Urinary bladder (tissue), 4 donors: Measurements from ENCODE around the gene ASTN1. TPM values are rescaled to one million over a fixed set of nuclear protein-coding genes. Genes with fewer than 3 reads are reported as not detected.
A peak's percentile ranks its signal among the peaks of the same experiment; 100 is the strongest.

Source experiments
- DNase-seq: peaks from one replicate; pipeline ENCODE4 v3.0.0-alpha.2; 2015; ENCODE audit errors: extremely low spot score
- H3K27ac ChIP-seq: one replicate; pipeline ENCODE4 v1.5.1; 2013; ENCODE audit warnings: low read depth, mild to moderate bottlenecking, moderate library complexity
- H3K36me3 ChIP-seq: one replicate; pipeline ENCODE4 v1.6.1; 2013; ENCODE audit warnings: mild to moderate bottlenecking, moderate library complexity; ENCODE audit not compliant: insufficient read depth
- H3K4me1 ChIP-seq: one replicate; pipeline ENCODE4 v1.6.1; 2013; ENCODE audit warnings: mild to moderate bottlenecking, moderate library complexity; ENCODE audit not compliant: insufficient read depth
- H3K4me3 ChIP-seq: one replicate; pipeline ENCODE4 v1.5.1; 2013; ENCODE audit warnings: low read depth, low read length
- WGBS: extraction: QIAGEN DNeasy Blood & Tissue Kit; methylation state at CpG from one replicate; pipeline ENCODE4 v1.1.7; 2013; 5-methylcytosine and 5-hydroxymethylcytosine counted together
- polyA plus RNA-seq: library from polyadenylated mRNA; stranded (reverse); fragments of 200-250 nt; gene quantifications from one replicate; pipeline ENCODE4 v1.2.3, GENCODE V29; 2013
- total RNA-seq: library from RNA; depleted of rRNA; stranded (reverse); fragments of >200 nt; gene quantifications from one replicate; pipeline ENCODE4 v1.2.3, GENCODE V29; 2014
- donor health status: healthy with polysubstance abuse.
- donor health status: healthy.

ASTN1 gene
- total and polyA plus RNA-seq, 2 donors: 0.23 to 6.3 TPM

DNA sequence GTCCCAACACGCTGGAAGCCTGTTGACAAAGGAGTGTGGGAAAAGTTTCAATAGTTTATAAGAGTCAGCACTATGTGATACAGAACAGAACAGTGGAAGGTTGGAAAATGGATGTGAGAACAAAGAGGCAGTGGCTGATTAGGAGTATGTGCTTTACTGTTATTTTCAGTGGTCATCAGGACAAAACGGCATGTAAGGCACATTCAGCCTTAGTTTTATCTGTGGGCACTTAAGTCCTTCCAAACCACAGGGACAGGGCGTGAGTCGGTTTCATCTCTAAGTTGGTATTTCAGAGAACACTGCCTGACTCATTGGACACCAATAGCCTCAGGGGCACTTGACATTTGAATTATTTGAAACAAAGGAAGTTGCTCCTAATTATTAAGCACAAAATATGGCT is 306.9 kb downstream of the ASTN1 start:
- WGBS: 67% methylated on average over 4 of the region's 4 CpGs

DNA sequence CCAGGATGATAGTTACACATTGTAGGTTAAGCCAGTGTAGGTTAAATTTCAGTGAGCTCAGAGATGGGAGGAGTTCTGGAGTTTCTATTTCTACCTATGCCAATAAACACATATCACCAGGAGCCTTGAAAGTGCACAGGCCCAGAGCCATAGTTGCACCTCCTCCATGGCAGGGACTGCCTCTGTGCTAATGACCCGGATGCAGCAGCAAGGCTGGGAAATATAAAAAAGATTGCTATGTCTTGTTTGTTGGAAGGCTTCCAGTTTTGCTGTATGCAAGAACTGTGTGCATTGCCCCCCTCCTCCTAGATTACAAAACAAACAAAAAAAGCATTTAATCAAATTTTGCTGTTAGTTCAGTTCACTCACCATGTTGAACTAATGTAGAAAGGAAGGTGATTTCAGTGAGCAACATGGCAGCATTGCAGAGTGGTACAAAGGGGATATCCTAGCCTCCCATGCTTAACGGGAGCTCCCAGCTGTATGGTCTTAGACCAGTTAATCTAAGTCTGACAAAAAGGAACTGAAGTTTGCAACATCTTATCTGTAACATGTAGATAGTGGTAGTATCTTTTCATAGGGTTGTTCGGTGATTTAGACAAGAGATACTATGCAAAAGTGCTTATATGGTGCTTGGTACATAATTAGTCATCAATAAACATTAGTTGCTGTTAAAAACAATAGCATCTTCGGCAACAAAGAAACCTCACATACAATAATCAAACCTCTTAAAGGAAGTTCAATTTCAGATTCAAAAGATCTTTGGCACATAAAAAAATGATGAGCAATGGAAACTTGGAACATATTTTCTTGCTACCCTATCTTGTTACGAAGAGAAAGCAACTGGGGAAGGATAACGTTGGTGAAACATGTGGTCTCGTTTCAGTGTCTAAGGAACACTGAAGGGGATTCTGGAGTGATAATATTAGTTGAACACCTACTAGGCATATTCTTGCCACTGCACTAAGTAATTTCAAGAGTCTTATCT is 309.5 kb downstream of the ASTN1 start:
- WGBS: 61% methylated on average over 7 of the region's 7 CpGs
- no peak for DNase-seq
- H3K27ac ChIP-seq: no peak overlapping the region
- H3K4me3 ChIP-seq: no peak overlapping the region
- H3K4me1 ChIP-seq: no peaks in the 10 kb centered on the region
- H3K36me3 ChIP-seq: no peaks in the 10 kb centered on the region

More for the DNA sequence above, 306.9 kb downstream of the ASTN1 start:
- no peak overlapping the region for H3K4me3 ChIP-seq
- no peaks in the 10 kb centered on the region for H3K36me3 ChIP-seq
- no peak overlapping the region for H3K27ac ChIP-seq
- no peak for DNase-seq
- H3K4me1 ChIP-seq: no peaks in the 10 kb centered on the region

DNA sequence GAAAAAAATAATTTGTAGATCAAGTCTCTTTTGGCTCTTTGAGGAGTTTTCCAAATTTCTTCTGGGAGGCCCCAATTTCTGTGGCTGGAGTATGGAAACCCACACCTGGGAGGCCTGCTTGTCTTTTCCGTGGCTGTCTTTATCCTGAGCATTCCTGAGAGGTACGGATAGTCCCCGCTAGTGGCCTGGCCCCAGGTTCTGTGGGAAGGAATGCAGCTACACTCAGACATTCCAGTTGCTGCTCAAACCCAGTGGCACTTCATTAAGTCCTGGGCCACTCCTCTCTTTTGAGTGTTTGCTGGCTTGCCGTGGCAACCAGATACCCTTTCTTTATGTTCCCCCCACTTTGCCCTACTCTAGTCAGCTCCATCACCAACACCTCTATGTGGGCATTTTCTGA is 310.4 kb downstream of the ASTN1 start:
- DNase-seq: no peak
- Histone ChIP-seq H3K36me3 (no peaks in the 10 kb centered on the region), H3K27ac (no peak overlapping the region), H3K4me3 (no peak overlapping the region), H3K4me1 (no peaks in the 10 kb centered on the region)
- 94% methylated on average over 4 of the region's 4 CpGs for WGBS

DNA sequence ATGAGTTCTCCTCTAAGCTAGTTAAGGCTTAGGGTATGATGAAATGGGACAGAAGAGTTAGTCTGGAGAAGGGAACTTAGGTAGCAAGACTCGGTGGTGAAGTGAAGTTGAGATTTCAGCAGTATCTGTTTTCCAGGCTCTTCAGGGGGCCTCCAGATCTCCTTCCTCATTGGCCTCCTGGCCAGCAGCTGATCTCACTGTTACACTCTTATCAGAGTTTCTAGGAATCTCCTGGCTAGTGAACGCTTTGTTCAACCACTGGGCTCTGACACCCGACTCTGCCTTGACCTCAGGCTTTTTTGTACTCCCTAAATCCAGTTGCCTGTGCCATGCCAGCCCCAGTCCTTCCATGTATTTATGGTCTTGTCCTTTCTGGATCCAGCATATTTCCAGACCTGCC is 311.0 kb downstream of the ASTN1 start:
- WGBS: 68% methylated on average over 3 of the region's 3 CpGs
- no peak for DNase-seq
- H3K27ac ChIP-seq: no peak overlapping the region

DNA sequence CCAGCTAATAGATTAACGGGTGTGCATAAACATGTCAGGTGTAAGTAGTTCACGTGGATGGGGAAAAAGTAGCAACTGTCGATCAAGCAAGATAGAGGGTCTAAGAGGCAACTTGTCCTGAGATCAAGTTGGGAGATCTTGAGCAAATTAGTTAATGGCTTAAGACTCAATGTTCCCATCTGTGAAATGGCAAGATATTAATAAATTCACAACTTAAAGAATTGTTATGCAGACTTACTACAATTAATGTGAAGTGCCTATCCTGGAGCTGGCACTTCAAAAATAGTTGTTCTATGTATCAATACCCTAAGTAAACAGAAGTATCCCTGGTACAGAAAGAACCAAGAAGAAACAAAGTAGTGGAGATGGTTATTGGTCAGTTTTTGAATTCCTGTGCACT is 312.4 kb downstream of the ASTN1 start:
- Histone ChIP-seq H3K4me3 (no peak overlapping the region), H3K36me3 (no peaks in the 10 kb centered on the region), H3K4me1 (no peaks in the 10 kb centered on the region), H3K27ac (no peak overlapping the region)
- DNase-seq: no peak
- WGBS: 89% methylated on average over 3 of the region's 3 CpGs

More for the DNA sequence above, 311.0 kb downstream of the ASTN1 start:
- Histone ChIP-seq H3K4me3 (no peak overlapping the region), H3K4me1 (no peaks in the 10 kb centered on the region), H3K36me3 (no peaks in the 10 kb centered on the region)

DNA sequence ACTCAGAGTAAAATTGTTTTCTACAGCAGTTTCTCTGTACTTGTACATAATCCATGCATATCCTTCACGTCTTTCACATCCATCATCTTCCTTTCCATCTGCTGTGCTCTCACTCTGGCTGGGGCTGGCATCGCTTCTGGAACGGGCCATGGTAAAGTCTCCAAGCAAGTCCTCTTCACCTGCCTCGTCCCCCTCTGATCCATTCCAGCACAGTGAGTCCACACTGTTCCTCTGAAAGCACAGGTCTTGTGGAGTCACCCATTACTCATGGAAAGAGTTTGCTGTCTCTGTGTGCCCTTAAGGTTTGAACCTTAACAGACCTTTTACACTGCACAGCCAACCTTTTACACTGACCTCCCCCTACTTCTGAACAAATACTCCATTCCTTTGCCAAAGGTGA is 313.6 kb downstream of the ASTN1 start:
- no peak overlapping the region for H3K27ac ChIP-seq
- WGBS: 61% methylated on average over 4 of the region's 4 CpGs
- no peaks in the 10 kb centered on the region for H3K36me3 ChIP-seq
- no peak for DNase-seq
- H3K4me1 ChIP-seq: no peaks in the 10 kb centered on the region
- no peak overlapping the region for H3K4me3 ChIP-seq

DNA sequence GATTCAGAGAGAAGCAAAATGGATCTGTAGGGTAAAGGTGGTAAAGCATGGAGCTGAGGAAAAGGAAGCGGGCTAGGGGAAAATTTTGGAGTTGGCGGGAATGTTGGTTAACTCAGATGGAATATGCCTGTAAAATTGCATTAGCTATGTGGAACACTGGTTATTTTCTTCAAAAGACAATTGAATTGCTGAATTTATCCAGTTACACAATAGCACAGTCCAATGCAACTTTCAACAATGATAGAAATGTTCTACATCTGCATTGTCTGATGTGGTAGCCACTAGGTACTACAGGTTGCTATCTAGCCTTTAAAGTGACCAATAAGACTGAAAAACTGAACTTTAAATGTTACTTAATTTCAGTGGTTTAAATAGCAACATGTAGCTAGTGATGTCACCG is 315.2 kb downstream of the ASTN1 start:
- WGBS: 65% methylated on average over 3 of the region's 3 CpGs
- H3K4me1 ChIP-seq: no peaks in the 10 kb centered on the region
- no peak overlapping the region for H3K27ac ChIP-seq
- no peaks in the 10 kb centered on the region for H3K36me3 ChIP-seq
- no peak overlapping the region for H3K4me3 ChIP-seq
- no peak for DNase-seq

DNA sequence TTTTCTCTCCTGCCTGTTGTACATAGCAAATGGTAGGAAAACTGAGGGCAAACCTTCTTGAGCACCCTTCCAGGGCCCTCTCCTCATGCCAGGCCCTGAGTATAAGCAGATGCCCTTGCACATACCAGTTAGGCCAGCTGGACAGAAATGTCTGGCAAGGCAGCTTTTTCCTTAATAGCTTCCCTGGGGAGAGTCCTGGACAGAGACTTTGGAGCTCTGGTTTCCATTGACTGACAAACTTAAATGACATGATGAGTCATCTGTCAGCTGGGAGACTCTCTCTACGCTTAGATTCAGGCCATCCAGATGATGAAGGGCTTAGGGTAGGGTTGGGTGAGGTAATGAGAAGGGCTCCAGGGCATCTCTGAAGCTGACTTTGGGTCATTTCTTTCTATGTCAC is 317.5 kb downstream of the ASTN1 start:
- no peaks in the 10 kb centered on the region for H3K36me3 ChIP-seq
- H3K4me1 ChIP-seq: no peaks in the 10 kb centered on the region
- DNase-seq: no peak
- WGBS: 58% methylated on average over 1 of the region's 1 CpG
- H3K27ac ChIP-seq: no peak overlapping the region
- H3K4me3 ChIP-seq: no peak overlapping the region

DNA sequence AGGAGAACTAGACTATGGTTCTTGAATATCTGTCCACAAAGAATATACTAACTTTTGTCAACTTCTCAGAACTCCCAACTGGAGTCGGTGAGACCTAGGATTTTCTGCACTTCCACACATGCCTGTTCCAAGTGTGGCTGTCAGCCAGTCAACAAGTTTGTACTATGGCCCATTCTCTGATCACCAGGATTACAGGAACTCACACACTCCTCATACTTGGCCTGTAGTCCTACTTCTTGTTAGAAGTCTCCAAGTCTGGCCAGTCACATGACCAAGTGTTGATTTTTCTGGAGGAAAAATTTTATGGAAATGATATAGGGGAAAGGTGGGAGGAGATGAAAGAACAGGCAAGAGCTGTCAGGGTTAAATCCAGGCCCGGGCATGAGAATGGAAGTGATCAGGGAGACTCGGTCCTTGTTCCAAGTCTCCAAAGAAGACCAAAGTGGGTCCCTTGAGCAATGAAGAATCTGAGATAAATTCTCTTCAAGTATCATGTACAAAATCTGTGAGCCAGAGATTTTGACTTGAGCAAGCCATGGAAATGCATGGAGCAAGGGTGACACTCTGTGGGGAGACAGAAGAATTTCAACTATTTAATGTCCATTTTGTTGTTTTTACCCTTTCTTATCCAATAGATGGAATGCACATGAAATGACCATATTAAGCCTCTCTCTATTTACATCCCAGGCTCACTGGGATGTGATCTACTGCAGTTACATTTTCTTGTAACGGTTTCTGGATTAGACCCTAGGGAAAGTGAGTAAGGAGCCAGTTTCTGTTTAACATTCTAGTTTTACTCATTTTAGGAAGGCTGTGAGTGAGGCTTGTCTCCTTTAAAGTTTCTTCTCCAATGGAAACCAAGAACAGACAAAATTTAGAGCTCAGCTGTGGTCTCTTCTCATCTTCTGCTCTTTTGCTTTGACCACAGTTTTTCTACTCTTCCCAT is 320.9 kb downstream of the ASTN1 start:
- peak; percentile 26 for DNase-seq
- Histone ChIP-seq H3K4me1 (no peaks in the 10 kb centered on the region), H3K27ac (no peak overlapping the region), H3K36me3 (no peaks in the 10 kb centered on the region), H3K4me3 (no peak overlapping the region)
- WGBS: 16% methylated on average over 4 of the region's 4 CpGs

DNA sequence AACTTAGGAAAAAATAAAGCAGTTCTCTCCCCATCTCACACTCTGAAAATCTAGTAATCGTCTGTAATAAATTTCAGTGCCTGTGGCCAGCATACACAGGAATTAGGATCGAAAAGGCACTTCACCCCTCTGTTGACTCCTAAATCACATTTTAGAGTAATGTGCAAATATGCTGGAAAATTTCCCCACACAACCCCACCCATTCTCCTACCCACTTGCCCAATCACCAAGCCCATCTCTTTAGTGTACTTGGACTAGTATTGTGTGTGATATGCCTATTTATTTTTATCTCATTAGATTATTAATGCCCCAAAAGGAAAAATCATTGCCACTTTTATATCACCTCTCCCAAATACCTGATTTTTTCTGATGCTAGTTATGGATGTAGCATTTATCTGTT is 323.3 kb downstream of the ASTN1 start:
- no peak for DNase-seq
- 56% methylated on average over 2 of the region's 2 CpGs for WGBS
- Histone ChIP-seq H3K27ac (no peak overlapping the region), H3K4me3 (no peak overlapping the region), H3K36me3 (no peaks in the 10 kb centered on the region), H3K4me1 (no peaks in the 10 kb centered on the region)

DNA sequence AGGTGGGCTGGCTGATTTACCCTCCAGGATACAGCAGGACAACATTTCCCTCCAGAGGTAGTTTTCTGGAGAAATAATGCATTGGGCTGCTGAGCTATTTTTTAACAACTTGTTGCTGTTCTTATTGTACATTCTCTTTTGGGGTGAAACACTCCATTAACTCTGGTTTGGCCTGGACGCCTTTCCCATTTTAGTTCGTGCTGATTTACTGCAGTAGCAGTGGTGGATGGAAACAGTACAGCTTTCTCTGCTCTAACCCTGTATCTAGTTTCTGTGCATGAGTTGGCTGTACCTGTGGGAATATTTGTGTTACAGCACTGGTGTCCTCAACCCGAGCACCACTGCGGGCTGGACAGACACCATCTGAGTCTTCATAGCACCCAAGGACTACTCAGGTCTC is 325.3 kb downstream of the ASTN1 start:
- Histone ChIP-seq H3K36me3 (no peaks in the 10 kb centered on the region), H3K4me1 (no peaks in the 10 kb centered on the region), H3K4me3 (no peak overlapping the region), H3K27ac (no peak overlapping the region)
- no peak for DNase-seq
- WGBS: 95% methylated on average over 4 of the region's 4 CpGs

DNA sequence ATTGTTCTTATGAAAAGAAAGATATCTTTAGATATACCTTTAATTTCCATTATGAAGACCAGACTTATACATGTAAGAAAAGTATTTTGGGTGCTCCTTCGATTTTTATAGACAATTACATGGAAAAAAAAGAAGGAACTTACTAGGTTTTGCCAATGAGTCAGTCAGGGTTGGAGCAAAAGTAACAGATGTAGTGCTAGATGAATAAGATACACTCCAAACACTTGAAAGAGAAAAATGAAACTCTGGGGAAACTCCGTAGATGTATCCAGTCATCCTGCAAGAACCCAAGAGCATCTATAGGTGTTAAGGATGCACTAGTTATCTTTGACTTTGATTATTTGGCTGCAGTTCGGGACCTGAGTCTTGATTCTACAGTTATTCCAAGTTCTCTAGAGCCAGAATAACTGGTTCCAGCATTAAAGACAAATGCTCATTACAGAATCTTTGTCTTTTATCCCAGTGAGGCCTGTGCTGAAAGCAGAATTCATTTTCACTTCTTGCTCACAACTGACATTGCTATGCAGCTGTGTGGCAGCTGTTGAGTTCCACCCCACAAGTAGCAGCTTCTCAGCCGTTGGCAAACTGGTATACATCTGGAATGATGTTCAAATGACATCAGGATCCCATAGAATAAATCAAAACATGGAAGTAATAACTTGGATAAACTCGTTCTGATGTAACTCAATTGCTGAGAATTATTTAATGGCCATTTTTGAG is 326.1 kb downstream of the ASTN1 start:
- Histone ChIP-seq H3K36me3 (no peaks in the 10 kb centered on the region), H3K4me1 (no peaks in the 10 kb centered on the region), H3K4me3 (no peak overlapping the region), H3K27ac (no peak overlapping the region)
- WGBS: 71% methylated on average over 5 of the region's 5 CpGs
- DNase-seq: no peak

DNA sequence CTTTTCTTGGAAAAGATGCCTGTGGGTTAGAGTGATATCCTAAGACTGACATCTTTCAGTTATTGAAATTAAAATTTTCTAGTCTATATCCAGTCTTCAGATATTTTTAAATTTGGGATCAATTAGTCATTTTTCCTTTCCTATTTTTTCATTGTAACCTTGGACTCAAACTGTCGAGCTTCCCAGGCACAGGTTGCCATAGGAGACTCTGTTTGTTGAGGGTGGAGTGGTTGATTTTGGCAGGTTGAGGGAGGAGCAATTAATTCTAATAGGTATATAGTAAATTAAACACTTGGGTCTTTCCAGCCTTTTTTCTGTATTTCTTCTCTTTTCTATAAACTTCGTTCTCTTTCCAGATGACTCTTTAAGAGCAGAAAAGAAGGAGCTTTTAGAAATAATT is 326.8 kb downstream of the ASTN1 start:
- H3K36me3 ChIP-seq: no peaks in the 10 kb centered on the region
- WGBS: 64% methylated on average over 2 of the region's 2 CpGs
- H3K27ac ChIP-seq: no peak overlapping the region
- DNase-seq: no peak
- H3K4me3 ChIP-seq: no peak overlapping the region
- H3K4me1 ChIP-seq: no peaks in the 10 kb centered on the region
